Dedifferentiated amniotic fluid mesenchymal stem cell (primary cell): Measurements from ENCODE around the gene GRM8.

Experiments
- DNase-seq: peaks from one replicate; pipeline ENCODE4 v3.0.0-alpha.2; 2016; ENCODE audit errors: extremely low spot score

Gene GRM8

DNA sequence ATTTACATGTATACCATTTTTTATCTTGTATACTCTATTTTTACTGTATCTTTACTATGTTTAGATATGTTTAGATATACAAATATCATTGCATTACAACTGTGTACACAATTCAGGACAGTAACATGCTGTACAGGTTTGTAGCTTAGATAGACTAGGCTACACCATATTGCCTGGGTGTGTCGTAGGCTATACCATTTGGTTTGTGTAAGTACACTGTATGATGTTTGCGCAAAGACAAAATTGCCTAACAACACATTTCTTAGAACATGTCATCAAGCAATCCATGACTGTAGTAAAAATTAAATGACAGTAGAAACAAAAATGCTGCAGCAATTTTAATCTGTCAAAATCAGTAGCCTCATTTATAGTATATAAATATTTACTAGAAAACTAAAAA lies 812.2 kb downstream of the GRM8 start:
- DNase-seq = no peak

DNA sequence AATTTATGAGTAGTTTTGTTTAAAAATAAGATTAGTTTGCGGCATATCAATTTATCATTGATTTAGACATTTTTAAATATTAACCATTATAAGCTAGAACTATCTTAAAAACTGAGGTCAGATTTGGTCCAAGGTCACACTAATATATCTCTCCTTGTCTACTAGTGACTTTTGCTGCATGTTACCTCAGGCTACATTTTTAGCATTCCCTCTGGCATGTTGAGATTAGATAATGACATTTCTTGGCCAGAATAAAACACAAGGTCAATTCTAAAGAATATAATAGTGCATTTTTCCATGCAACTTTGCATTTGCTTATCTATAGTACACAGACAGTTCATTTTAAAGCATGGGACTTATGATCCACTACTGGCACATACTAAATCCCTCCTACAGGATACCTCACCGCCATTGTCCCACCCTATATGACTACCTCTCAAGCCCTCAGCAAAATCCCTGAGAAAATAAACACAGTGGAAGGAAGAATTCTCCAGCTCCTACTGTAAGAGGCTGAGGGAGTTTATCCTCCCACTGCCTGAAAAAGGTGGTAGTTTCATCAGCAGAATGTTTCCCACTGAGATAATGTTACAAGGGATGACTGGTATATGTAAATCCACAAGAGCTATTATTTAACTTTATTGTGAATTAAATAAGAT lies 816.4 kb downstream of the GRM8 start:
- no peak for DNase-seq

DNA sequence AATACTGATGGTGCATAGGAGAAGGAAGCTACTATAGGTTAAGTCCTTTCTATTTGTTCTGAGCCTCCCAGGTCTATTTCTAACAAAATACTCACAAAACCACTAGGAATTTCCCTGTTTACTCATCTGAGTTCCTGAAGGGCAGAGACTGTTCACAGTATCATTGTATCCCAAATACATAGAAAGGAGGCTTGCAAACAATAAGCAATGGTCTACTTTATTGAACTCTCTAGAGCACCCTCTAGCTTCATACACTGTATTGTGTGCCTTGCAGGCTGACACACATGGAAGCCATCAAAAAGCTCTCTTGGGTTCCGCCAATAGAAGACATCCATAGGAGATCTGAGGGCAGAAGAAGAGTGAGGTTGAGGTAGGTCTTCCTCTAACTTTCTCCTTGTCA lies 826.1 kb downstream of the GRM8 start:
- no peak for DNase-seq

DNA sequence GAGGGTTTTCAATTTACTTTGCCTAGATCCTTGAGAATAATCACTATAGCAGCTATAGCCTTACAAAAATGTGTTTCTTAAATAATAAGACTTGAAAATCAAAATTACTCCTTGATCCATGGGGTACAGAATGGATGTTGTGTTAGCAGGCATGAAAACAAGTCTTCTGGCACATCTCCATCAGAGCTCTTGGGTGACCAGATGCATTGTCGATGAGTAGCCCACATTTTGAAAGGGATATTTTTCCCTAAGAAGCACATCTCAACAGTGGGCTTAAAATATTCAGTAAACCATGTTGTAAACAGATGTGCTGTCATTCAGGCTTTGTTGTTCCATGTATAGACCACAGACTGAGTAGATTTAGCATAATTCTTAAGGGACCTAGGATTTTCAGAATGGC lies 827.8 kb downstream of the GRM8 start:
- DNase-seq = no peak

DNA sequence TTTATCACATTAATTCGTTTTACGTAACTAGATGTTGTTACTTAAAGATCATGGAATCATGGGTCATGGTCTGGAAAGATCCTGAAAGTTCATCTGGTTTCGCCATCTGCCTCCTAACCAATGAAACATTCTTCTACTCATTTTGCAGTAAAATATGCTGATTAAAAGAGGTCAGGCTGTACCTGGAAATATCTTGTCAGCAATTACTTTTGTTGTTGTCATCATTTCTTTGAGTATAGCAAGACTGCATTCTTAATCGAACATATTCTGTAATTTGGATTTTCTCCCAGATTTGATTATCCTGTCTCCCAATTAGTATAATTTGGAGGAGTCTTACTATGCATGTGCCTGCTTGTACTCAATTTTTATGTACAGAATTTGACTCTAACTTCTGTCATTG lies 833.7 kb downstream of the GRM8 start:
- no peak for DNase-seq

DNA sequence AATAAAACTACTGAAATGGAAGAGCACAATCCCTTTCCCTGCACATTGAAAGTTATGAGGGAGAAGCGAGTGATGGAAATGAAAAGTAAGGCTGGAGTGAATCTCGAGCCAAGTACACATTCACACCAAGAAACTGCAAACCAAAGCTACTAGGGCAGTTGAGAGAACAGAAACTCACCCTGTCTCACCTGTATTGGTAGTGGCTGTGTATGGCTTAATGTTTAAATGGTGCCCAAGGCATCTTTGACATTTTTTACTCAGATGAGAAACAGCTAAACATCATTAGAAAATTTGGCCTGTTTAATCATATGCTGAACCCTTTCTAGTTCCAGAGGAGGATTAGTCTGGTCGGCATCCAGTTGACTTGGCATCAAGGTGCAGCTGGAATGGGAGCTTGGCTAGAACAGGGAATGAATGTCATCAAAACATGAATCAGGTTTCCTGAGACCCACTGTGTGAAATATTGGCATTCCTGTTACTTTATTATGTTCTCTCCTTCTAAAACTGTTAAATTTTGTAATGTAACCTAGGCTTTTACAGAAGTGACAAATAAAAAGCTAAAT lies 840.8 kb downstream of the GRM8 start:
- no peak for DNase-seq

DNA sequence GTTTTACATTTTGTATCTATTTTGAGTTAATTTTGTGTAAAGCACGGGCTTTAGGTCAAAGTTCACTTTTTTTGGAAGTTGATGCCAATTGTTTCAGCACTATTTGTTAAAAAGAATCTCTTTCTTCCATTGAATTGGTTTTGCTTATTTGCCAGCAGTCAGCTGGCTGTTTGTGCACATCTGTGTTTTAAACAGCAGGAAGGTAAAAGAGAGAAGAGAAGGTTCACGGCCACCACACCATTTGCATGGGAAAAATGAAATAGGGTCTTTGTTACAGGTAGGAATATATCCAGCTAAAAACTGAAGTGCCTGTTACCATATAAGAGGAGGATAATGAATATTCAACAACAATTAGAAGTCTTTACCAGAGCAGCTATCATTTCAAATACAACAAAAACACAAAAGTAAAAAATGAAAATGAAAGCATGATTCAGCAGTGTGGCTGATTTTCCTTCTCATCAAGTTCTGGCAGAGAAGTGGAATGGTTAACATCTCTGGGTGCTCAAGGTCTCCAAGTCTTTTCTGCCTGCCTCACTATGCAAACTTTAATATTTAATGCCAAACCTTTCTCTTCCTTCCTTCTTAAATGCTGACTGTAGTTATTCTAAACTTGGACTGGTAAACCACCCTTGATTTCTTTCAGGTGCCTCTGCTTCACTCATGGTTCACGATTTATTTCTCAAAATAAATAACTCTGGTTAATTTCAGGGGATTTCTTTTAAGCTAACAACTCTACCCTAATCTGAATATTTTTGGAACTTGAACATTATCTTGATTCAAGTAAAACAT lies 841.5 kb downstream of the GRM8 start:
- DNase-seq = no peak

DNA sequence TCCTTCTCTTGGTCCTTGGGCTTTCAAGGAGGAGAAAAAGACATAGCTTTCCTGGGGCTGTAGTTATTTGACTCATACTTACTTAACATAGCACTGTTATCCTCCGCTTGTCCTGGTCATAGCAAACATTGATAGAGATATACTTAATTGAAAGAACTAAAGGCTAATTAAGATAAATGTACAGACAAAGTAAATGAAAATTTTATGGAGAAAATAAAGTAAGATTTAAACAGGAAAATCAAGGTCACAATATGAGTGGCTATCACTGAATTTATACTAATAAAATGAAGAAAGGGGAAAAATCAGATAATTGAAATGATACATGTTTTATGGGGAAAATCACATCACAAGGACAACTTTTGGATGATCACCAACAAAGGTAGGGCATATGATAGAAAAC lies 849.7 kb downstream of the GRM8 start:
- DNase-seq = no peak

DNA sequence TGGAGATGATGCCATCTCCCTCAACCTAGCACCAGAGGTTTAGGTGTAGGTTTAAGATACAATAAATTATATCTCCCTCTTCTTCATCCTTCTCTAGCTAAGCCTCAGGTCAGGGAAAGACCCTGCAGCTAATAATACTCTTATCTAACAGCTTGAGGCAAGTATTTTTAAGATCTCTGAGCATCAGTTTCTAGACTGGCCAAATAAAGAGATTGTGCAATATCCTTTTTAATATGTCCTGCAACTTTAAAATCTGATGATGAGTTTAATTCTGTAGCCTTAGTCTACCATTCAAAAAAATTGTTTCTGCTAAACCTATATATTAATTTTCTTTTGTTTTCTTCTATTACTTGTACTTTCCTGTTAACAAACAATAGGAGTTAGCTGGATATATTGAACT lies 850.8 kb downstream of the GRM8 start:
- no peak for DNase-seq

DNA sequence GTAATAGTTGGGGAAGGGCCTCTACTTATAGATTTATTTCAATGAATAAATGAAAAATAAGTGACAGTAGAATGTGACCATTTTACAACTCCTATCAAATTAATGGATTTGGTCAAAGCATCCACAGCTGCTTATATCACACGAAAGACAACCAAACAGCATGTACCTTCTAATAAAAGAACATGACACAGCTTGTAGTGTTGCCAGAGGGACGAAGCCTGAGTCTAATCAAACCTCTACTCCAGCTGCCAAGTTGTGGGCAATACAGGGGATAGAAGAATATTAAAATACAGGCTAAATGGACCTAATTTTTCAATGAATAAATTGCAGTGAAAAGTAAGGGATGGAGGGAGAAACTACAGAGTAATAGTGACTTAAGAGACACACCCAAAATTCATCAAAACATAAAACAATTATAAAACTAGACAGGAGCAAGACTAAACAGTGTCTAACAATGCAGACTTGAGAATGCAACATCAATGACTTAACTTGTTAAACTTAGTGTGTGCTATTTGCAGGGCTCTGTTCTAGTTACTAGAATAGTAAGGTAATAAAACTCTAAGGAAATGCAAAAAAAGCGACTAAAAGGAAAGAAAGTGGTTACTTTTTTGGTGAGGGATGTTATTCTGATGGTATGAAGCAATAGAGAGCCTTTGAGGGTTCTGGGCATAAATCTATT lies 853.8 kb downstream of the GRM8 start:
- no peak for DNase-seq

DNA sequence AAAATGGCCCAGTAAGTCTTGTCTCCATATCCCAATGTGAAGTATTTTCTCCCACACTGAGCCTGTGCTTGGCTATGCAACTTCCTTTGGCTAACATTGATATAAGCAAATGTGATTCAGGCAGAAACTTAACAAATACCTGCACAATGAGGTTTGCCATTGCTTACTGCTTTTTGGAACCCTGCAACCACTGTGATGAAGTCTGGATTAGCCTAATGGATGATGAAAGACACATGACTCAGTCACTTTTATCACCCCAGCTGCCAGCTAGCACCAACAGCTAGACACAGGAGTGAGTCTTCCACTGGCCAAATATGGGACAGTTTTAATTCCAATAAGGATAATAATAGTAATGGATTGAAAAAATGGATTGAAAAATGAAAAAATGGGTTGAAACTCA lies 854.5 kb downstream of the GRM8 start:
- no peak for DNase-seq

DNA sequence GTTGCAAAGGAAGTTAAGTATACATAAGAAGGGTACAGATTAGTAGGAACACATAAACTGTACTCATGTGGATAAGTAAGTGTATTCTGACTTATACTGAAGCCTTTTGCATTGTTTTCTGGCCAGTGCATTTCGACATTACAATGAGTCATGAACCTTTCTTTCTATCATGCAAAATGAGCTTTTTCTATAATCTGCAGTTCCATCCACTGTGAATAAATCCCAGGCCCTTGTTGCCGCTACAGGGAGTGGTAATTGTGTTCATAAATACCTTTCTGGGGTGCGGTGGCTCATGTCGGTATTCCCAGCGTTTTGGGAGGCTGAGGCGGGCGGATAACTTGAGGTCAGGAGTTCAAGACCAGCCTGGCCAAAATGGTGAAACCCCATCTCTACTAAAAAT lies 858.3 kb downstream of the GRM8 start:
- no peak for DNase-seq
